Mesendoderm (in vitro differentiated cells): Measurements from ENCODE around the gene ESYT3.

ENCODE experiments used
- DNase-seq: peaks from one replicate; pipeline ENCODE4 v3.0.0; 2013
- H2AK5ac ChIP-seq: 2 replicates; pipeline ENCODE4 v1.6.1; 2013; ENCODE audit warnings: low read length, inconsistent platforms
- H2BK120ac ChIP-seq: 2 replicates; pipeline ENCODE4 v1.6.1; 2013; ENCODE audit warnings: low read depth, mild to moderate bottlenecking, low read length, moderate library complexity, mixed read lengths
- H2BK15ac ChIP-seq: replicated peaks from 2 replicates; pipeline ENCODE4 v1.6.1; 2013; ENCODE audit warnings: low read depth, mild to moderate bottlenecking, moderate library complexity
- H2BK5ac ChIP-seq: 2 replicates; pipeline ENCODE4 v1.6.1; 2013; ENCODE audit warnings: low read length, inconsistent platforms
- H3K18ac ChIP-seq: 2 replicates; pipeline ENCODE4 v1.6.1; 2013; ENCODE audit warnings: mild to moderate bottlenecking, low read length, mixed read lengths
- H3K23ac ChIP-seq: one replicate; pipeline ENCODE4 v1.6.1; 2013; ENCODE audit warnings: low read length
- H3K27ac ChIP-seq: 2 replicates; pipeline ENCODE4 v1.5.1; 2013; ENCODE audit warnings: low read depth, mild to moderate bottlenecking, inconsistent platforms, low read length, moderate library complexity
- H3K27me3 ChIP-seq: 2 replicates; pipeline ENCODE4 v1.6.1; 2013; ENCODE audit warnings: low read length, control low read depth, mild to moderate bottlenecking, inconsistent platforms; ENCODE audit not compliant: insufficient read depth, poor library complexity
- H3K36me3 ChIP-seq: 2 replicates; pipeline ENCODE4 v1.6.1; 2013; ENCODE audit warnings: low read length, inconsistent platforms; ENCODE audit not compliant: control insufficient read depth, insufficient read depth
- H3K4ac ChIP-seq: one replicate; pipeline ENCODE4 v1.6.1; 2013; ENCODE audit warnings: low read depth, mild to moderate bottlenecking, low read length, moderate library complexity
- H3K4me1 ChIP-seq: 2 replicates; pipeline ENCODE4 v1.6.1; 2013; ENCODE audit warnings: low read depth, low read length, inconsistent platforms; ENCODE audit not compliant: control insufficient read depth
- H3K4me2 ChIP-seq: 2 replicates; pipeline ENCODE4 v1.6.1; 2013; ENCODE audit warnings: low read length
- H3K4me3 ChIP-seq: 2 replicates; pipeline ENCODE4 v1.5.1; 2013; ENCODE audit warnings: mild to moderate bottlenecking, low read length
- H3K56ac ChIP-seq: one replicate; pipeline ENCODE4 v1.6.1; 2013; ENCODE audit warnings: low read length
- H3K79me1 ChIP-seq: 2 replicates; pipeline ENCODE4 v1.6.1; 2013; ENCODE audit warnings: low read length, inconsistent platforms
- H3K79me2 ChIP-seq: 2 replicates; pipeline ENCODE4 v1.6.1; 2013; ENCODE audit warnings: mild to moderate bottlenecking, low read length; ENCODE audit not compliant: control insufficient read depth, insufficient read depth
- H3K9ac ChIP-seq: 2 replicates; pipeline ENCODE4 v1.6.1; 2013; ENCODE audit warnings: low read length, inconsistent platforms
- H4K5ac ChIP-seq: one replicate; pipeline ENCODE4 v1.6.1; 2013; ENCODE audit warnings: low read length
- H4K8ac ChIP-seq: one replicate; pipeline ENCODE4 v1.6.1; 2013; ENCODE audit warnings: low read depth, mild to moderate bottlenecking, control low read depth, low read length, moderate library complexity
- WGBS: extraction: QIAGEN DNeasy Blood & Tissue Kit; methylation state at CpG from one replicate; pipeline ENCODE4 v1.1.7; 2013; ENCODE audit warnings: low lambda C conversion rate, missing lambda C conversion rate; ENCODE audit not compliant: insufficient coverage; ENCODE audit errors: extremely low coverage; 5-methylcytosine and 5-hydroxymethylcytosine counted together

The ESYT3 gene

GRCh38 chr3:138445236-138445635, 10.8 kb downstream of the ESYT3 start:
- no peak overlapping the region for H3K56ac ChIP-seq
- H3K4ac ChIP-seq, result no peak overlapping the region

DNA sequence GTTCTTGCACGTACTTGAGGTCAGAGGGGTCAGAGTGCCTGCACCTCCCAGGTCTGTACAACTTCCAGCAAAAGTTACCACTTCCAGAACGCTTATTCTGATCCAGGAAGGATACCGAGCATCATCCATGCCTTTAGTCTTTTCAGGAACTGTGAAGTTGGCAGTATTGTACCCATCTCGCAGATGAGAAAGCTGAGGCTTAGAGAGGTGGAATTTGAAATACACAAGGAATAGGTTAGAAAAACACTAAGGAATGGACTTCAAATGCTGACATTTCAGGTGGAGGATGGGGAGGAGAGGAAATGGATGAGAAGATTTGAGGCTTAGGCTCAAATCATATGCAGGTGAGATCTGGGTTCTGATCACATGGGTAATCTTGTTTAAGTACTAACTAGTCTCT, 11.2 kb downstream of the ESYT3 start:
- Histone ChIP-seq H3K4ac (no peak overlapping the region), H3K18ac (no peak overlapping the region), H3K9ac (no peak overlapping the region), H3K27ac (no peak overlapping the region), H4K8ac (no peak overlapping the region), H2BK15ac (no peak overlapping the region), H3K23ac (no peak overlapping the region), H3K4me1 (peaks cover 3% of the 10 kb centered on the region), H3K56ac (no peak overlapping the region), H3K36me3 (no peaks in the 10 kb centered on the region), H3K27me3 (no peaks in the 10 kb centered on the region), H3K79me1 (no peaks in the 10 kb centered on the region), H2BK5ac (no peak overlapping the region), H3K4me3 (no peak overlapping the region), H3K4me2 (no peak overlapping the region), H2BK120ac (no peak overlapping the region), H4K5ac (no peak overlapping the region), H2AK5ac (no peak overlapping the region), H3K79me2 (no peaks in the 10 kb centered on the region)
- DNase-seq, result no peak
- no CpG with 5 or more reads among the region's 4 CpGs for WGBS

More at GRCh38 chr3:138445236-138445635, 10.8 kb downstream of the ESYT3 start:
- Histone ChIP-seq H3K18ac (no peak overlapping the region), H2BK5ac (no peak overlapping the region), H2BK120ac (no peak overlapping the region), H3K27ac (no peak overlapping the region), H3K27me3 (no peaks in the 10 kb centered on the region), H3K4me2 (no peak overlapping the region), H4K5ac (no peak overlapping the region), H3K4me1 (peaks cover 3% of the 10 kb centered on the region), H3K79me1 (no peaks in the 10 kb centered on the region), H4K8ac (no peak overlapping the region), H3K9ac (no peak overlapping the region), H2BK15ac (no peak overlapping the region), H2AK5ac (no peak overlapping the region), H3K79me2 (no peaks in the 10 kb centered on the region), H3K36me3 (no peaks in the 10 kb centered on the region), H3K4me3 (no peak overlapping the region), H3K23ac (no peak overlapping the region)
- no CpG with 5 or more reads among the region's 7 CpGs for WGBS
- DNase-seq, result no peak

- H3K36me3 ChIP-seq, result no peaks in the 10 kb centered on the region
- DNase-seq, result no peak
- H3K23ac ChIP-seq, result no peak overlapping the region
- no peak overlapping the region for H3K27ac ChIP-seq
- no peaks in the 10 kb centered on the region for H3K4me1 ChIP-seq
- no peak overlapping the region for H3K4ac ChIP-seq
- no CpG with 5 or more reads among the region's 3 CpGs for WGBS
- no peaks in the 10 kb centered on the region for H3K27me3 ChIP-seq
- no peak overlapping the region for H3K18ac ChIP-seq
- no peak overlapping the region for H3K9ac ChIP-seq
- H3K79me1 ChIP-seq, result no peaks in the 10 kb centered on the region
- H3K4me3 ChIP-seq, result no peak overlapping the region
- no peak overlapping the region for H2BK15ac ChIP-seq
- H2AK5ac ChIP-seq, result no peak overlapping the region
- H4K8ac ChIP-seq, result no peak overlapping the region
- H4K5ac ChIP-seq, result no peak overlapping the region
- H2BK120ac ChIP-seq, result no peak overlapping the region
- H3K4me2 ChIP-seq, result no peak overlapping the region
- no peak overlapping the region for H3K56ac ChIP-seq
- no peak overlapping the region for H2BK5ac ChIP-seq
- no peaks in the 10 kb centered on the region for H3K79me2 ChIP-seq
Observed at GRCh38 chr3:138448631-138449030, 14.2 kb downstream of the ESYT3 start.

DNA sequence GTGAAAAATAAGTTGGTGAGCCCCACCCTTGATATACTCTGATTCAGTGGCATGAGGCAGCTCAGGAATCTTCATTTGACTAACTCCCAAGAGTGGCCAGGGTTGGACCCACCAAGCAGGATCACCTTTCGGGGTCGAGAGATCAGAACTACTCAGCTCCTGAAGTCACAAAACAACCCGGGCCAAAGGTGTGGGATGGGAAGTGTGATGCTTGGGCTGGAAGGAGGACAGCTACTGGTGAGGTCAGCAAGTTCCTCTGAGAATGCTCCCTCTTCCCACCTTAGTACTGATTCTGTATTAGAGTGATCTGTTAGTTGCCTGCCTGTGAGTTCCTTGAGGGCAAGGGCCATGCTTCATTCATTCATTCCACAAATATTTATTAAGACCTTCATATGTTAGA, 15.1 kb downstream of the ESYT3 start:
- H3K4me3 ChIP-seq, result no peak overlapping the region
- no peak overlapping the region for H3K4me2 ChIP-seq
- no peak overlapping the region for H4K5ac ChIP-seq
- H3K56ac ChIP-seq, result no peak overlapping the region
- no peaks in the 10 kb centered on the region for H3K79me2 ChIP-seq
- no peak overlapping the region for H2BK5ac ChIP-seq
- H3K4me1 ChIP-seq, result no peaks in the 10 kb centered on the region
- H3K9ac ChIP-seq, result no peak overlapping the region
- no peak overlapping the region for H3K27ac ChIP-seq
- no peak overlapping the region for H4K8ac ChIP-seq
- no peak overlapping the region for H2AK5ac ChIP-seq
- no peaks in the 10 kb centered on the region for H3K27me3 ChIP-seq
- H3K23ac ChIP-seq, result no peak overlapping the region
- H3K79me1 ChIP-seq, result no peaks in the 10 kb centered on the region
- WGBS, result no CpG with 5 or more reads among the region's 3 CpGs
- no peak overlapping the region for H3K18ac ChIP-seq
- H3K36me3 ChIP-seq, result no peaks in the 10 kb centered on the region
- H3K4ac ChIP-seq, result no peak overlapping the region
- no peak overlapping the region for H2BK120ac ChIP-seq
- H2BK15ac ChIP-seq, result no peak overlapping the region
- no peak for DNase-seq

GRCh38 chr3:138450181-138450580, 15.8 kb downstream of the ESYT3 start:
- no peaks in the 10 kb centered on the region for H3K79me2 ChIP-seq
- H3K18ac ChIP-seq, result no peak overlapping the region
- no peak overlapping the region for H2BK15ac ChIP-seq
- no peaks in the 10 kb centered on the region for H3K79me1 ChIP-seq
- no peak overlapping the region for H3K4me2 ChIP-seq
- H3K27me3 ChIP-seq, result no peaks in the 10 kb centered on the region
- no peak overlapping the region for H2AK5ac ChIP-seq
- no peak overlapping the region for H3K56ac ChIP-seq
- H3K27ac ChIP-seq, result no peak overlapping the region
- DNase-seq, result no peak
- H2BK120ac ChIP-seq, result no peak overlapping the region
- no peak overlapping the region for H3K4me3 ChIP-seq
- H3K9ac ChIP-seq, result no peak overlapping the region
- H3K36me3 ChIP-seq, result no peaks in the 10 kb centered on the region
- no peak overlapping the region for H4K8ac ChIP-seq
- no CpG with 5 or more reads among the region's 7 CpGs for WGBS
- H3K4me1 ChIP-seq, result no peaks in the 10 kb centered on the region
- no peak overlapping the region for H3K4ac ChIP-seq
- no peak overlapping the region for H3K23ac ChIP-seq
- H2BK5ac ChIP-seq, result no peak overlapping the region
- H4K5ac ChIP-seq, result no peak overlapping the region

DNA sequence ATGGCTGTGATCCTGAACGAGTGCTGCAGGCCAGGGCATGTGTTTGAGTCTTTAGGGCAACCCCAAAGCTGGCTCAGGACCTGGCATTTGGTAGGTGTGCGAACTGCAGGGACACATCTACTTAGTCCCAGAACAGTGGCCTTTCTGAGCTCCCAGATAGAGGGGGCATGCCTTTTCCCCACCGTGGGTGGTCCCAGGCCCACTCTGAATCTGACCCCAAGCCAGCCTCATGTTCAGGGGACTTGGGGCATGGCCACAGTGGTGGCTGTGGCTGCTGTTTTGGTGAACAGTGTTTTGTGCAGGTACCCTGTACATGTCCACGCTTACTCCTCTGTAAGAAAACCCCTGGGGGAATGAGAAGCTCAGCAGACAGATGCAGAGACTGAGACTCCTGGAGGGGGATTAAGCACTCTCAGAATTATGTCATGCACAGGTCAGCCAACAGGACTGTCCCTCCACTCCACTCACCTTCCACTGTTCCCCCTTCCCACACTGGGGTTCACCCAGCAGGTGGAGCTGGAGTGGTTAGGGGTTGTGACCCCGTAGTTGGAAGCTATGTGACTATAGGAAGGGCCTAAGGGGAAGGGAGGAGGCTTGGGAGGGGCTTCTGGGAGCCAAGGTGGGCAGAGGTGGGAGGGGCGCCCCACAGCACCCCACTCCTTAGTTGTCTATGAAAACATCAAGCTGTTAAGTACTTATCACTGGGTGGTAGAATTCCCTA, 16.4 kb downstream of the ESYT3 start:
- no CpG with 5 or more reads among the region's 6 CpGs for WGBS
- no peak overlapping the region for H3K9ac ChIP-seq
- no peak overlapping the region for H4K5ac ChIP-seq
- no peaks in the 10 kb centered on the region for H3K27me3 ChIP-seq
- H3K79me2 ChIP-seq, result no peaks in the 10 kb centered on the region
- H2BK15ac ChIP-seq, result no peak overlapping the region
- H3K4ac ChIP-seq, result no peak overlapping the region
- H2AK5ac ChIP-seq, result no peak overlapping the region
- no peak overlapping the region for H3K27ac ChIP-seq
- no peak overlapping the region for H2BK5ac ChIP-seq
- no peaks in the 10 kb centered on the region for H3K36me3 ChIP-seq
- H3K4me3 ChIP-seq, result no peak overlapping the region
- DNase-seq, result no peak
- no peaks in the 10 kb centered on the region for H3K4me1 ChIP-seq
- no peak overlapping the region for H2BK120ac ChIP-seq
- no peak overlapping the region for H3K4me2 ChIP-seq
- no peak overlapping the region for H3K23ac ChIP-seq
- H3K18ac ChIP-seq, result no peak overlapping the region
- H3K56ac ChIP-seq, result no peak overlapping the region
- H4K8ac ChIP-seq, result no peak overlapping the region
- H3K79me1 ChIP-seq, result no peaks in the 10 kb centered on the region
